Fibroblast of skin of scalp (primary cell): ENCODE data around the gene SSH3.
A peak's percentile ranks its signal among the peaks of the same experiment; 100 is the strongest.

ENCODE experiments used
- DNase-seq: peaks from one replicate; pipeline ENCODE4 v3.0.0-alpha.2; 2013

The SSH3 gene

DNA sequence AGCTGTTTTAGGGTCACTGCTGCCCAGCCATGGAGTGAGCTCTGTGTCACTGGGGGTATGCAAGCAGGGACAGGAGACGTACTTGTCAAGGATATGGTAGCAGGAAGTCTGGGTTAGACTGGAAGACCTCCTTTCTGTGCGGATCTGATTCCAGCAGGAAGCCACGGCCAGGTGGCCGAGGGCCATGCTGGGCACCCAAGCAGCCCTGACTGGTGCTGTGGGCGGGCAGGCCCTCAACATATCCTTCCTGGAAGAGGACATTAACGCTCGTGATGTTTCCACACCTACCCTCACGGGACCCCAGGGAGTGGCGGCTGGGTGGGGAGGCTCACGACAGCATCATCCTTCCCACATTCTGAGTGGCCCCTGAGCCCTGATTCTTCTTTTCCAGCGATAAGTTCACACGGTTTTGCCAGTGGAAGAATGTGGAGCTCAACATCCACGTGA lies 23.0 kb upstream of the SSH3 start:
- no peak for DNase-seq

DNA sequence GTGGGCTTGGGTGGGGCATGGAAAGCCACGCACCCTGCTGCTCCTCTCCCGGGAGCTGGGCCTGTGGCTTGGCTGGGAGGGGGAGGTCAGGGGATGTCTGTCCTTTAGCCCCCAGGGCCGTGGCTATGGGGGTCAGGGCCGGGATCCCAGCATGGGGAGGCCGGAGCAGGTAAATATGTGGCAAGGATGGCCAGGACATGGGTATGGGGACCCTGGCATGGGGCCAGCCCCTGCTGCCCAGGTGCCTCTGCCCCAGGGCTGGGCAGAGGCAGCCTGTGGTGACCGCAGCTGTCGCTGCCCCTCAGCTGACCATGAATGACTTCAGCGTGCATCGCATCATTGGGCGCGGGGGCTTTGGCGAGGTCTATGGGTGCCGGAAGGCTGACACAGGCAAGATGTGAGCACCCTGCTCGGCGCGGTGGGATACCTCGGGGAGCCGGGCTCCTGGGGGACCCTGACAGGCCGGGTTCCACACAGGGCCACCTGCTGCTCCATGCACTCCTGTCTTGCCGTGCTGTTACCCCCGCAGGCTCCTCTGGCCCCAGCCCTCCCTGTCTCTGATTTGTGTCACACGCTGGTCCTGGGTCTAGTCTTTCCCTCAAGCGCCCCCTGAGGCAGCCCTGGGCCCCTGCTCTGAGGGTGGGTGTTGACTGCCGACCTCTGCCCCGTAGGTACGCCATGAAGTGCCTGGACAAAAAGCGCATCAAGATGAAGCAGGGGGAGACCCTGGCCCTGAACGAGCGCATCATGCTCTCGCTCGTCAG lies 22.4 kb upstream of the SSH3 start:
- no peak for DNase-seq

GRCh38 chr11:67281552-67282150 lies 21.7 kb upstream of the SSH3 start:
- DNase-seq = no peak

- DNase-seq = no peak
These were observed 21.0 kb upstream of the SSH3 start for GRCh38 chr11:67282155-67282875.

DNA sequence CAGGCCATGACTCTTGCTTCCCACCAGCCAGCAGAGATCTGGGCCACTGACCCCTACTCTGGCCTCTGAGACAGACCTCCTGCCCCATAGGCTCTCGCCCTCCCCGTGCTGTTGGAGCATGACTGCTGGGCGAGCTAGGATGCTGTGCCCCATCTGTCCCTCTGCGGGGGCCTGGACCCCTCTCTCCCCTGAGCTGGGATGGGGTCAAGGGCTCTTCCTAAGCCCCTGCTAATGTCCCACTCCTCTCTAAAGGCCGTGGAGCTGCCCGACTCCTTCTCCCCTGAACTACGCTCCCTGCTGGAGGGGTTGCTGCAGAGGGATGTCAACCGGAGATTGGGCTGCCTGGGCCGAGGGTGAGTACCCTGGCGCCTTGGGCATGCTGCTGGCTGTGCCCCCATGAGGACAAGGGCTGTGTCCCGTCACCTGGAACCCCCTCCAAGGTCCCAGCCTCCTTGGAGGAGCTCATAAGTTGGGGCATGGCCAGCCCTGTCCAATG lies 20.4 kb upstream of the SSH3 start:
- no peak for DNase-seq

- DNase-seq = no peak
These were observed 19.8 kb upstream of the SSH3 start for GRCh38 chr11:67283481-67283963.

- no peak for DNase-seq
These were observed 18.4 kb upstream of the SSH3 start for GRCh38 chr11:67284811-67285540.

GRCh38 chr11:67285541-67286498 lies 17.5 kb upstream of the SSH3 start:
- DNase-seq = no peak

DNA sequence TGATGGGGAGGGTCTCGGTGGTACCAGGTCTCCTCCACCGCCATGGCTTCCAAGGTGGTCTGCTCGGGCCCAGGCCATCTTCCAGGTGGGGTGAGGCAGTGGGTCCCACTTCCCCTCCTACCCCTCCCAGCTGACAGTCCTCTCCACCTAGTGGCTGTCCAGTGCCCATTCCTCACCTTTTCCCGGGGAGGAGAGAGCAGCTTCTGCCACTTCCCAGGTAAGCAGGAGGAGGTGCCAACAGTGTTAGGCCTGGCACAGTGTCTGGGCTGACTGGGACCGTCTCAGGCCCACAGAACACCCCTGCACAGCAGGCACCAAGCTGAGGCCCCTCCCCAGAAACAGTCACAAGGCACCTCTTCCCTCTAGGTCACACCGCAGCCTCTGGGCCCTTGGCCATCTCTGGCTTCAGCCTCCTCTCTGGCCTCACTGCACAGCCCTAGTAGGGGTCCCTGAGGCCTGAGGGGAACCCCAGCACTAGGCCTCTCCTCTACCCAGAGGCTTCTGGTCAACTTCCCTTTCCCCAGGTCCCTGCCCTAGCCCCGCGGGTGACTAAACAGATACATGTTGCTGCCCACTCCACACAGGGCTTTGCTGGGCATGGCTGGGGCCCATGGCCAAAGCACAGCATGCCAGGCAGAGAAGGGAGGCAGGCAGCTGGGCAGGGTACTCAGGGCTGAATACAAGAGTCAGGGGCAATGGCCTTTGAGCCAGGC lies 16.6 kb upstream of the SSH3 start:
- DNase-seq = no peak

DNA sequence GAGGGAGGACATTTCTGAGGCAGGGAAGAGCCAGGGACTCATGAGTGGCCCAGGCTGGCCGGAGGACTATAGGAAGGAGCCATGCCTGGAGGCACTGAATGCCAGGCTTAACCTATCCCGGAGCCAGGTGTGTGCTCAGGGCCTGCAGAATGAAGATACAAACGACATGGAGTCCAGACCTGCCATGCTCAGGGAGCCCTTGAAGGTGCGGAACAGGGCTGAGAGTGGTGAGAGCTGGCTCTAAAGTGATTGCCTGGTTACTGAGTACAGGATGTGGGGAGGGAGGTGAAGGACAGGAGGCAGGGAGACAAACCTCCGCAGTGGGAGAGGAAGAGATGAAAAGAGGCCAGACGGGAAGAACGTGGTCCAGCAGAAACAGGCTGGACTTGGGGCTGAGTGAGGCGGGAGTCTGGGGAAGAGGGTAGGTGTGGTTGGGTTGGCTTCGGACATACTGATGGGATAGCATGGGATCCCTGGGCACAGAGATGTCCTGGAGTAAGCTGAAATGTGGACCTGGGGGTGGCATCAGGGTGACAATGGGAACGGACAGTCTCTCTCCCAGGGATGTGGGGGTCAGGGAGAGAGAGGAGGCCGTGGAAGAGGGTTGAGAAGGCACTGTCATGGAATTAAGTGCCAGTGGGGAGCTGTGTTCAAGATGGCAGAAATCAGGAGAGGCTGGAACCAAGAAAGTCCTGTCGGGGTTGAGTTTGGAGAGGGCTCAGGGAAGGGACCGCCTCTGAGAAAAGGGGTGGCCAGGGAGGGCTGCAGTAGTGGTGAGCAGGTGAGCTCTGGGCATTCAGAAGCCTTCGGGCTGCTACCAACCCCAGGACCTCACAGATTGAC lies 15.8 kb upstream of the SSH3 start:
- no peak for DNase-seq

- no peak for DNase-seq
These were observed 15.2 kb upstream of the SSH3 start for GRCh38 chr11:67288198-67288451.

GRCh38 chr11:67288452-67289225 lies 14.7 kb upstream of the SSH3 start:
- peak; percentile 88 for DNase-seq

GRCh38 chr11:67289226-67289650 lies 14.1 kb upstream of the SSH3 start, which contains the start of gene ANKRD13D:
TSS of gene ANKRD13D (plus strand) at chr11:67289303. CDS start at chr11:67289461, 158 bp downstream.
- DNase-seq = no peak

GRCh38 chr11:67289651-67290479 lies 13.5 kb upstream of the SSH3 start:
- DNase-seq = no peak

DNA sequence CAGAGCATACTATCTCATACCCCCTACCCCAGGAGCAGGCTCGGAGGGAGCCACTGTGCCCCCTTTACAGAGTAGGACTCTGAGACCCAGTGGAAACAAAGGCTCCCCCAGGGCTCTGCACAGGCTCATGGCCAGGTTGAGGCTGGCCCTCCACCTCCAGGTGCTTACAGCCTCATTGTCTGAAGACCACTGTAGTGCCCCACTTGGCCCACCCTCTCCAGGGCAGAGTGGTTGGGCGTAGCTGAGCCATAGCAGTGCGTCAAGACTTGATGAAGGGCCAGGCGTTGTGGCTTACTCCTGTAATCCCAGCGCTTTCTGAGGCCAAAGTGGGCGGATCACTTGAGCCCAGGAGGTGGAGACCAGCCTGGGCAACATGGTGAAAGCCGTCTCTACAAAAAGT lies 12.5 kb upstream of the SSH3 start:
- DNase-seq = no peak

- DNase-seq = no peak
These were observed 11.6 kb upstream of the SSH3 start for GRCh38 chr11:67291481-67292381.

GRCh38 chr11:67292671-67293070 lies 10.7 kb upstream of the SSH3 start:
- no peak for DNase-seq
